HL-60 (cell line): ENCODE data around the gene PPP1R37.

Experiments
- CTCF ChIP-seq: IDR thresholded peaks from one replicate; pipeline ENCODE4 v1.5.1; 2011; ENCODE audit warnings: low read length, control low read depth, inconsistent platforms; ENCODE audit not compliant: insufficient read depth
- POLR2AphosphoS5 ChIP-seq: IDR thresholded peaks from 2 replicates; pipeline ENCODE4 v1.6.1; 2012; ENCODE audit warnings: low read depth
- SPI1 ChIP-seq: IDR thresholded peaks from 2 replicates; pipeline ENCODE4 v1.6.1; 2012; ENCODE audit warnings: low read depth, mild to moderate bottlenecking, borderline replicate concordance

DNA sequence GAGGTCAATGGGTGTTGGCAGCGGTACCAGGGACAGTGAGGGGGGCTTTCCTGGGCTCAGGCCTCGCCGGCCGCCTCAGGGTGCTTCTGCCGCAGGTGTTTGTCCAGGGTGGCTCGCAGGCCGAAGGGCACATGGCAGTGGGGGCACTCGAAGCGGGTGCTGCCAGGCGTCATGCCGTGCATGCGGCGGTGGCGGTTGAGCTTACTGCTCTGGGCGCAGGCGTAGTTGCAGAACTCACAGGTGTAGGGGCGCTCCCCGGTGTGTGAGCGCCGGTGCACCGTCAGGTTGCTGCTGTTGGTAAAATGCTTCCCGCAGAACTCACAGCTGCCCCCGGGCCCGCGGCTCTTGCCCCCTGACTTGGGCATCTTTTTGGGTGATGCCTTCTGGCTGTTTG, 21.4 kb upstream of the PPP1R37 start:
- TF ChIP-seq CTCF (no peak), POLR2AphosphoS5 (no peak), SPI1 (no peak)
